T-cell (primary cell): Measurements from ENCODE around the gene NBPF1. TPM values are rescaled to one million over a fixed set of nuclear protein-coding genes. Genes with fewer than 3 reads are reported as not detected.
A peak's percentile ranks its signal among the peaks of the same experiment; 100 is the strongest.
"Not testable (repeated sequence)": the region's sequence is repeated elsewhere in the genome, so short reads cannot be mapped to it uniquely, and the experiment has no call there.

ENCODE experiments used
- ATAC-seq, 4 experiments: fragments of 200-7000 bp in 3 of 4; fragments of 150-1000 bp in 1 of 4; cut with Tn5 transposase; replicated peaks in 1 of 4; 1 replicate in 3 of 4; 2 replicates in 1 of 4; pipeline ENCODE4 v1.10.0; 2021; ENCODE audit warnings: moderate library complexity in 3 of 4, mild to moderate bottlenecking in 2 of 4, moderate number of reproducible peaks in 1 of 4
- CTCF ChIA-PET, 2 donors: fragments of 300-600 bp; sonication (Branson Sonifier 250); formaldehyde crosslinking; loops; one replicate each; lab custom pipeline; 2022; ENCODE audit warnings: antibody characterized with exemption in 2 of 2; lab: Charles Lee
- POLR2A ChIA-PET, 2 donors: fragments of 300-600 bp; sonication (Branson Sonifier 250); formaldehyde crosslinking; loops; one replicate each; lab custom pipeline; 2022; ENCODE audit warnings: antibody characterized with exemption in 2 of 2; lab: Charles Lee
- DNase-seq, 35 experiments: peaks; one replicate each; pipeline versions ENCODE4 v3.0.0 to v3.0.0-alpha.2; 2013 to 2023
- H3K27ac ChIP-seq: one replicate; pipeline ENCODE4 v1.5.1; 2013; ENCODE audit warnings: low read length
- H3K27me3 ChIP-seq, 2 experiments: replicated peaks in 1 of 2; 1 replicate in 1 of 2; 2 replicates in 1 of 2; pipeline versions ENCODE4 v1.6.1 to v1.7.0; 2013; ENCODE audit warnings: low read length in 1 of 2, mixed read lengths in 1 of 2; ENCODE audit not compliant: control insufficient read depth in 2 of 2, insufficient read depth in 2 of 2; ENCODE audit errors: extremely low read depth in 1 of 2
- H3K36me3 ChIP-seq, 2 donors: 1 replicate in 1 of 2; 2 replicates in 1 of 2; pipeline versions ENCODE4 v1.6.1 to v1.7.0; 2013; ENCODE audit warnings: low read length in 1 of 2; ENCODE audit not compliant: control insufficient read depth in 2 of 2, insufficient read depth in 1 of 2; ENCODE audit errors: extremely low read depth in 1 of 2
- H3K4me1 ChIP-seq, 2 experiments: 1 replicate in 1 of 2; 2 replicates in 1 of 2; pipeline versions ENCODE4 v1.6.1 to v1.7.0; 2013; ENCODE audit warnings: low read length in 2 of 2, mixed read lengths in 1 of 2; ENCODE audit not compliant: insufficient read depth in 2 of 2, control insufficient read depth in 1 of 2; ENCODE audit errors: extremely low read depth in 1 of 2
- H3K4me3 ChIP-seq, 2 donors: 1 replicate in 1 of 2; 2 replicates in 1 of 2; pipeline versions ENCODE4 v1.5.1 to v1.7.0; 2013; ENCODE audit warnings: mild to moderate bottlenecking in 2 of 2, low read length in 1 of 2, moderate library complexity in 1 of 2; ENCODE audit not compliant: control insufficient read depth in 1 of 2; ENCODE audit errors: extremely low read depth in 1 of 2
- H3K9me3 ChIP-seq: 2 replicates; pipeline ENCODE4 v1.7.0; 2013
- H3K27ac Mint-ChIP-seq, 2 donors: one replicate each; pipeline ENCODE4 v1.8.0; 2020 to 2021; ENCODE audit warnings: mild to moderate bottlenecking in 2 of 2, mixed read lengths in 2 of 2
- H3K27me3 Mint-ChIP-seq, 2 donors: one replicate each; pipeline ENCODE4 v1.8.0; 2021 to 2022; ENCODE audit warnings: mixed read lengths in 2 of 2
- H3K36me3 Mint-ChIP-seq: one replicate; pipeline ENCODE4 v1.8.0; 2021; ENCODE audit warnings: mixed read lengths
- H3K4me1 Mint-ChIP-seq, 3 donors: one replicate each; pipeline ENCODE4 v1.8.0; 2020 to 2022; ENCODE audit warnings: mixed read lengths in 3 of 3, mild to moderate bottlenecking in 1 of 3
- H3K4me3 Mint-ChIP-seq, 3 donors: one replicate each; pipeline ENCODE4 v1.8.0; 2020 to 2022; ENCODE audit warnings: mild to moderate bottlenecking in 3 of 3, mixed read lengths in 3 of 3, moderate library complexity in 3 of 3
- H3K9me3 Mint-ChIP-seq, 3 donors: one replicate each; pipeline ENCODE4 v1.8.0; 2020 to 2022; ENCODE audit warnings: mixed read lengths in 3 of 3
- WGBS: methylation state at CpG from one replicate; pipeline ENCODE4 v1.1.5; 2013; ENCODE audit warnings: missing lambda C conversion rate; ENCODE audit not compliant: insufficient coverage; 5-methylcytosine and 5-hydroxymethylcytosine counted together
- total RNA-seq, 35 experiments: library from RNA in 6 of 35; stranded (reverse) in 6 of 35; fragments of 120-200 nt in 1 of 35; gene quantifications; one replicate each; pipeline versions ENCODE4 v1.2.1 to v1.2.4 and lab custom pipeline; 2013 to 2026

Gene NBPF1
- total RNA-seq, 5 donors from 2014 or later (not counting 1 experiment from before 2014, with no cell fraction given) = 18.1 to 34.8 (median 29.1) TPM

GRCh38 chr1:16623337-16623736 lies 10.0 kb upstream of the NBPF1 start:
- 95% methylated on average over 7 of the region's 7 CpGs for WGBS
- H3K4me1 ChIP-seq, H3K27ac Mint-ChIP-seq, H3K27ac ChIP-seq, H3K4me1 Mint-ChIP-seq, H3K4me3 Mint-ChIP-seq, H3K27me3 ChIP-seq, H3K27me3 Mint-ChIP-seq, H3K9me3 ChIP-seq, H3K9me3 Mint-ChIP-seq, CTCF ChIA-PET, ATAC-seq, H3K4me3 ChIP-seq, POLR2A ChIA-PET: not testable (repeated sequence)
- peaks cover 54 to 76% of the 10 kb centered on the region in 2 donors for H3K36me3 ChIP-seq
- peak in 2 of 35 experiments; percentile 5 to 17 for DNase-seq
- peaks cover 25% of the 10 kb centered on the region for H3K36me3 Mint-ChIP-seq

DNA sequence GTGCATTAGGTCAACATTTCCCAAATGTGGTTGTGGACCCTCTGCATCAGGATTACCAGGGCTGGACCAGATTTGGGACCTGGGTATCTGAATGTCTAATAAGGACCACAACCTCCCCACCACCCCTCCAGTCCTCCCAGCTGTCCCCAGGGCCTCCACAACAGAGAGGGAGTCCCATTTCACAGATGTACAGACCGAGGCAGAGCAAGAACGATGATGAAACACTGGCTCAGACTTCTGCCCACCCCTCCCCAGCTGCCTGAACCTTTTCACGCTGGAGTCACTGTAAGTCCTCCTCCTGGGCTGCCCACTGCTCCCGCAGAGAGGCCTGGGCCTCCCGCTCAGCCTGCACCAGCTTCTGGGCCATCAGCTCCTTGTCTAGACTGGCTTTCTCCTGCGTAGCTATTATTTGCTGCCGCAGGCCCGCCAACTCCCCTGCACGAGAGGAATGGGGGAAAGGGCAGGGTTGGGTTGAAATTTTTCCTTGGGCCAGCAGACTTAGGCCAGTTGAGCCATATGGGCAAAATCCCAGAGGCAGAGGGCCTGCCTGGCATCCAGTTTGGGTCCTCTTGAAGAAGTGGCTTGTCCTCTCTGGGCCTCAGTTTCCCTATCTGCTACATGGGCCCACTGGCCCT lies 8.4 kb upstream of the NBPF1 start:
- not testable (repeated sequence) for H3K4me3 Mint-ChIP-seq, H3K9me3 Mint-ChIP-seq

GRCh38 chr1:16621300-16621658 lies 7.9 kb upstream of the NBPF1 start:
- no peaks in the 10 kb centered on the region for H3K27me3 ChIP-seq
- peaks cover 46 to 66% of the 10 kb centered on the region in 2 donors for H3K36me3 ChIP-seq
- H3K4me1 ChIP-seq = no peaks in the 10 kb centered on the region
- no peaks in the 10 kb centered on the region for H3K9me3 ChIP-seq
- WGBS = 96% methylated on average over 2 of the region's 2 CpGs
- CTCF ChIA-PET = interaction anchor here (0.5 to 1.3 kb wide), 11 partner anchors 9 to 504 kb away, joined by 3 to 8 read pairs (median 5); partner anchors contain the start of gene NECAP2 (in 1 of the 2)
- Mint-ChIP-seq H3K36me3 (peaks cover 14% of the 10 kb centered on the region), H3K27ac (no peak overlapping the region), H3K9me3 (no peaks in the 10 kb centered on the region), H3K4me1 (no peaks in the 10 kb centered on the region), H3K27me3 (no peaks in the 10 kb centered on the region), H3K4me3 (no peak overlapping the region)
- no peak overlapping the region for H3K27ac ChIP-seq
- DNase-seq = peak in 2 of 35 experiments; percentile 0 to 27
- POLR2A ChIA-PET = interaction anchor here in 1 of 2 donors (1.0 kb wide), 1 partner anchor 9 kb away, joined by 4 read pairs; no protein-coding TSS in a partner anchor
- ATAC-seq = no peak
- H3K4me3 ChIP-seq = no peak overlapping the region

More for the DNA sequence above, 8.4 kb upstream of the NBPF1 start:
- H3K27me3 Mint-ChIP-seq, H3K4me3 ChIP-seq, H3K27ac Mint-ChIP-seq, POLR2A ChIA-PET, H3K27me3 ChIP-seq, ATAC-seq, H3K4me1 ChIP-seq, H3K4me1 Mint-ChIP-seq, H3K9me3 ChIP-seq, H3K27ac ChIP-seq: not testable (repeated sequence)
- peaks cover 18% of the 10 kb centered on the region for H3K36me3 Mint-ChIP-seq
- WGBS = 94% methylated on average over 8 of the region's 9 CpGs
- peak in 6 of 35 experiments; percentile 1 to 35 (median 8) for DNase-seq
- CTCF ChIA-PET = interaction anchor here (0.6 to 1.2 kb wide), 3 partner anchors 113 to 324 kb away, joined by 3 to 4 read pairs (median 3); partner anchors contain the start of gene NECAP2 (in 1 of the 2)
- peaks cover 49 to 71% of the 10 kb centered on the region in 2 donors for H3K36me3 ChIP-seq

DNA sequence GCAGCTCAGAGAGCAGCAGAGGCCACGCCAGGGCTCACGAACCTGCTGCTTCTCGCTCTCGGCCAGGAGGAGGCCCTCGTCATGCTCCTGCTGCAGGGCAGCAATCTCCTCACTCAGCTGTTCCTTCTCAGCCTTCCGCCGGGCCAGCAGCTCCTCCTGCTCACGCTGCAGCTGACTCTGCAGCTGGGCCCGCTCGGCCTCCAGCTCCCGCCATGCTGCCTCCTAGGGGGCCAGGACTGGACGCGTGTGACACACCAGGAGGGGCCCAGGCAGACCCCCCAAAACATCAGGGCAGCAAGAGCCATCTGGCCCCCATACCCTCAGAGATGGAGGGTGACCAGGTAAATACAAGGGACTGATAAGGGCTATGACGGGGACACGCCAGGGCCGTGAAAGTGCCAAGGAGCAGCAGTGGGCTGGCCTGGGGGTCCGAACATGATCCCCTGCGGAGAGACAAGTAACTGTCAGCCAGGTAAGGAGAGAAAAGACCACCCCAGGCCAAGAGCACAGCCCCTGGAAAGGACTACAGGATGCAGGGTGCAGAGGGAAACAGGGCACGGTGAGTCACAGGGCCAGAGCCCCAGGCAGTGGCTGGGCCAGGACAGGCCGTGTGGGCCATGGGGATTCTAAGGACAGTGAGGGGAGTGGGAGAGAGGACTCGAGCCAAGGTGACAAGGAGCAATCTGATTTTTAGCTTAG lies 6.6 kb upstream of the NBPF1 start:
- H3K36me3 ChIP-seq = peaks cover 33 to 55% of the 10 kb centered on the region in 2 donors
- DNase-seq = peak in 5 of 35 experiments; percentile 0 to 32 (median 10)
- not testable (repeated sequence) for H3K27me3 ChIP-seq, H3K9me3 ChIP-seq, H3K4me1 Mint-ChIP-seq, H3K4me3 ChIP-seq, H3K27ac ChIP-seq, H3K9me3 Mint-ChIP-seq, H3K4me1 ChIP-seq, ATAC-seq, H3K27me3 Mint-ChIP-seq, H3K27ac Mint-ChIP-seq, H3K36me3 Mint-ChIP-seq, H3K4me3 Mint-ChIP-seq
- 92% methylated on average over 21 of the region's 21 CpGs for WGBS
- ChIA-PET POLR2A (interaction anchor here in 1 of 2 donors (0.6 kb wide), 1 partner anchor 814 kb away, joined by 4 read pairs; no protein-coding TSS in a partner anchor), CTCF (interaction anchor here in 1 of 2 donors (1.2 to 1.3 kb wide), 3 partner anchors 7 to 328 kb away, joined by 5 to 8 read pairs (median 6); no protein-coding TSS in a partner anchor)

- peak in 4 of 35 experiments; percentile 4 to 38 (median 15) for DNase-seq
- Mint-ChIP-seq H3K4me1 (no peaks in the 10 kb centered on the region), H3K9me3 (no peaks in the 10 kb centered on the region), H3K27me3 (no peaks in the 10 kb centered on the region), H3K27ac (no peak overlapping the region), H3K4me3 (no peak overlapping the region), H3K36me3 (no peaks in the 10 kb centered on the region)
- no peak for ATAC-seq
- WGBS = 93% methylated on average over 15 of the region's 15 CpGs
- Histone ChIP-seq H3K27ac (no peak overlapping the region), H3K4me1 (peaks cover 0 to 7% of the 10 kb centered on the region in 2 experiments), H3K4me3 (no peak overlapping the region), H3K36me3 (peaks cover 25 to 43% of the 10 kb centered on the region in 2 donors), H3K9me3 (no peaks in the 10 kb centered on the region), H3K27me3 (peaks cover 0 to 4% of the 10 kb centered on the region in 2 experiments)
- ChIA-PET POLR2A (no interaction called here), CTCF (interaction anchor here in 1 of 2 donors (0.7 kb wide), 1 partner anchor 16 kb away, joined by 3 read pairs; no protein-coding TSS in a partner anchor)
These were observed 5.4 kb upstream of the NBPF1 start for GRCh38 chr1:16618719-16619118.

- H3K4me3 ChIP-seq = no peak overlapping the region
- no peaks in the 10 kb centered on the region for H3K9me3 ChIP-seq
- no peak overlapping the region for H3K27ac Mint-ChIP-seq
- DNase-seq (peak in 2 of 35 experiments; percentile 5 to 24), ATAC-seq (no peak)
- no peak overlapping the region for H3K4me3 Mint-ChIP-seq
- 86% methylated on average over 7 of the region's 7 CpGs for WGBS
- H3K4me1 Mint-ChIP-seq = no peaks in the 10 kb centered on the region
- H3K9me3 Mint-ChIP-seq = no peaks in the 10 kb centered on the region
- peaks cover 0 to 9% of the 10 kb centered on the region in 2 experiments for H3K27me3 ChIP-seq
- no peaks in the 10 kb centered on the region for H3K27me3 Mint-ChIP-seq
- ChIA-PET POLR2A (no interaction called here), CTCF (interaction anchor here in 1 of 2 donors (0.7 kb wide), 1 partner anchor 15 kb away, joined by 3 read pairs; no protein-coding TSS in a partner anchor)
- H3K36me3 ChIP-seq = peaks cover 21 to 36% of the 10 kb centered on the region in 2 donors
- no peaks in the 10 kb centered on the region for H3K36me3 Mint-ChIP-seq
- H3K4me1 ChIP-seq = peaks cover 0 to 12% of the 10 kb centered on the region in 2 experiments
- H3K27ac ChIP-seq = no peak overlapping the region
These were observed 4.6 kb upstream of the NBPF1 start for GRCh38 chr1:16617778-16618580.
